Endometrial microvascular endothelial cells (primary cell): ENCODE results near the gene IMMP1L. TPM values are rescaled to one million over a fixed set of nuclear protein-coding genes. Genes with fewer than 3 reads are reported as not detected.
"Not testable (repeated sequence)": the region's sequence is repeated elsewhere in the genome, so short reads cannot be mapped to it uniquely, and the experiment has no call there.

Source experiments
- in situ Hi-C: cut with HindIII; loops from 2 replicates; pipeline ENCODE4 v1.10.0; 2017; ENCODE audit warnings: low sequenced_read_pairs, low pct_unique_long_range_greater_than_20kb; ENCODE audit errors: inconsistent ontology term
- total RNA-seq: library from RNA; depleted of rRNA; stranded (reverse); fragments of >200 nt; gene quantifications from one replicate; pipeline ENCODE4 v1.2.3, GENCODE V29; 2015; ENCODE audit errors: inconsistent ontology term

IMMP1L gene
- total RNA-seq: 7.2 TPM

GRCh38 chr11:31509429-31510345, at the start of gene IMMP1L, which contains the start of gene ELP4:
Gene IMMP1L (minus strand): TSS chr11:31509622. CDS start chr11:31463276, 46,346 bp downstream.
Gene ELP4 (plus strand): TSS chr11:31509767. CDS start chr11:31509785, 18 bp downstream.
- in situ Hi-C loops: loop anchor here (25.0 kb wide), 1 partner anchor 303 kb away; the partner anchor contains the start of gene PAX6

GRCh38 chr11:31558001-31558400, 48.6 kb upstream of the IMMP1L start:
- in situ Hi-C loops: no loop called here

- in situ Hi-C loops: no loop called here
These were observed 46.5 kb upstream of the IMMP1L start for GRCh38 chr11:31555938-31556337.

GRCh38 chr11:31542862-31543261, 33.4 kb upstream of the IMMP1L start:
- in situ Hi-C loops: no loop called here

- in situ Hi-C loops: no loop called here
These were observed 26.1 kb upstream of the IMMP1L start for GRCh38 chr11:31535479-31535878.

GRCh38 chr11:31531293-31531692, 21.9 kb upstream of the IMMP1L start:
- in situ Hi-C loops: no loop called here

- in situ Hi-C loops: no loop called here
These were observed 20.3 kb upstream of the IMMP1L start for GRCh38 chr11:31529701-31530100.

- in situ Hi-C loops: no loop called here
These were observed 19.8 kb upstream of the IMMP1L start for GRCh38 chr11:31529189-31529588.

GRCh38 chr11:31521497-31522150, 12.2 kb upstream of the IMMP1L start:
- in situ Hi-C loops: loop anchor here (25.0 kb wide), 1 partner anchor 291 kb away; the partner anchor contains the start of gene PAX6

GRCh38 chr11:31512117-31512516, 2.7 kb upstream of the IMMP1L start:
- in situ Hi-C loops: loop anchor here (25.0 kb wide), 1 partner anchor 300 kb away; the partner anchor contains the start of gene PAX6

GRCh38 chr11:31509051-31509428, 382 bp downstream of the IMMP1L start:
- in situ Hi-C loops: loop anchor here (25.0 kb wide), 1 partner anchor 303 kb away; the partner anchor contains the start of gene PAX6

- in situ Hi-C loops: loop anchor here (25.0 kb wide), 1 partner anchor 312 kb away; the partner anchor contains the start of gene PAX6
These were observed 8.9 kb downstream of the IMMP1L start for GRCh38 chr11:31500560-31500959.

GRCh38 chr11:31499576-31500178, 9.7 kb downstream of the IMMP1L start:
- in situ Hi-C loops: loop anchor here (25.0 kb wide), 1 partner anchor 313 kb away; the partner anchor contains the start of gene PAX6

GRCh38 chr11:31493762-31494161, 15.7 kb downstream of the IMMP1L start:
- in situ Hi-C loops: not testable (repeated sequence)

GRCh38 chr11:31493235-31493634, 16.2 kb downstream of the IMMP1L start:
- in situ Hi-C loops: no loop called here

- in situ Hi-C loops: no loop called here
These were observed 17.0 kb downstream of the IMMP1L start for GRCh38 chr11:31492320-31492913.

- in situ Hi-C loops: no loop called here
These were observed 21.6 kb downstream of the IMMP1L start for GRCh38 chr11:31487848-31488247.

GRCh38 chr11:31484497-31484896, 24.9 kb downstream of the IMMP1L start:
- in situ Hi-C loops: no loop called here

- in situ Hi-C loops: no loop called here
These were observed 28.5 kb downstream of the IMMP1L start for GRCh38 chr11:31480930-31481329.
